Measurements from ENCODE around the gene OCLN.
"Not testable (repeated sequence)": the region's sequence is repeated elsewhere in the genome, so short reads cannot be mapped to it uniquely, and the experiment has no call there.

OCLN gene, protein sequence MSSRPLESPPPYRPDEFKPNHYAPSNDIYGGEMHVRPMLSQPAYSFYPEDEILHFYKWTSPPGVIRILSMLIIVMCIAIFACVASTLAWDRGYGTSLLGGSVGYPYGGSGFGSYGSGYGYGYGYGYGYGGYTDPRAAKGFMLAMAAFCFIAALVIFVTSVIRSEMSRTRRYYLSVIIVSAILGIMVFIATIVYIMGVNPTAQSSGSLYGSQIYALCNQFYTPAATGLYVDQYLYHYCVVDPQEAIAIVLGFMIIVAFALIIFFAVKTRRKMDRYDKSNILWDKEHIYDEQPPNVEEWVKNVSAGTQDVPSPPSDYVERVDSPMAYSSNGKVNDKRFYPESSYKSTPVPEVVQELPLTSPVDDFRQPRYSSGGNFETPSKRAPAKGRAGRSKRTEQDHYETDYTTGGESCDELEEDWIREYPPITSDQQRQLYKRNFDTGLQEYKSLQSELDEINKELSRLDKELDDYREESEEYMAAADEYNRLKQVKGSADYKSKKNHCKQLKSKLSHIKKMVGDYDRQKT

DNA sequence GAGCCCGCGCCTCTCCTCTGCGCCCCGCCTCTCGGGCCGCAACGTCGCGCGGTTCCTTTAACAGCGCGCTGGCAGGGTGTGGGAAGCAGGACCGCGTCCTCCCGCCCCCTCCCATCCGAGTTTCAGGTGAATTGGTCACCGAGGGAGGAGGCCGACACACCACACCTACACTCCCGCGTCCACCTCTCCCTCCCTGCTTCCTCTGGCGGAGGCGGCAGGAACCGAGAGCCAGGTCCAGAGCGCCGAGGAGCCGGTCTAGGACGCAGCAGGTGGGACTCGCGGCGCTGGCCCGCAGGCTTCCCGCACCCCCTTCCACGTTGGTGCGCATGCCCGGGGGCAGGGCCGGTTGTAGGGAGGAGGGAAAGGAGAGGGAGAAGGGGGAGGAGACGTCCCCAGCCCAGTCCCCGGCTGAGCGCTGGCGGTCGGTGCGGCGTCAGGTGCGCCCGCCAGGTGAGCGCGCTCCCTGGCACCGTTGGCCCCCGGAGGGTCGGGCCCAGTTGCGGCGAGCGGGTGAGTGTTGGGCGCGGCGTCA is at the start of gene OCLN:
Gene OCLN (plus strand): TSS at position 400 of the 532 bp plus-strand sequence. CDS start 11,455 bp downstream, outside the sequence.
- no peak for DNase-seq

DNA sequence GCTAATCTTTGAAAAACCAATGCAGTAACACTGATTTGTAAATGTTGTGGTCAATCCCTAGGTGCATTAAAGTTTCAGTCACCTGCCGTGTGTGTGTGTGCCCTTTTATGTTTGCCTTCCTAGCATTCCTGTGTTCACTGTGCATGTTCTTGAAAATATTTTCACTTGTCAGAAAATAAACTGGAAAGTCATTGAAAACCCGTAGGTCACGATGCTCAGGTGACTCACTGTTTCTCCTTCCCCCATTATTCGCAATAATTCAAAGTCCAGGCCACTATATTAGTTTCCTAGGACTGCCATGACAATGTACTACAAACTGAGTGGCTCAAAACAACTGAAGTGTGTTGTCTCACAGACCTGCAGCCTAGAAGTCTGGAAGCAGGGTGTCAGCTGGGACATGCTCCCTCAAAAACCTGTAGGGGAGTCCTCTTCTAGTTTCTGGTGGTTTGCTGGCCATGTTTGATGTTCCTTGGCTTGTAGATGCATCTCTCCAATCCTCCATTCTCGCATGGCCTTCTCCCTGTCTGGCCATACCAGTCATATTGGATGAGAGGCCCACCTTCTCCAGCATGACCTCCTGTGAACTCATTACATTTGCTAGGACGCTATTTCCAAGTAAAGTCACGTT is 48.3 kb upstream of the OCLN start:
- DNase-seq, result no peak

DNA sequence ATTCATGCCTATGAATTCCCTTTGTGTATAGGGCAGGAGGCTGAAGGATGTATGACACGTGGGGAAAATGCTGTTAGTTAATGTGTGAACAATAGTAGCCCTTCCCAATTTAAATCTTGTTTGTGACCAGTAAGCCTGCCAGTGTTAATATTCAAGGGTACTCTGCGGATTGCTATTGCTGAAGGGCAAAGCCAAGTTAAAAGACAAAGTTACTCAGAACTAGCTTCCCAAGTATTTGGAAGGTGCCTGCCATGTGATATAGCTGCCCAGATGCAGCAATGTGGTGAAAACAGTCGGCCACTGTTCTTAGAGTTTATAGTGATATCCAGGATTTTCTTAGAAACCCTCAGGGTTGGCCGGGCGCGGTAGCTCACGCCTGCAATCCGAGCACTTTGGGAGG is 43.1 kb upstream of the OCLN start:
- no peak for DNase-seq

- DNase-seq, result no peak
Measured at GRCh38 chr5:69450116-69450515, 42.5 kb upstream of the OCLN start.

DNA sequence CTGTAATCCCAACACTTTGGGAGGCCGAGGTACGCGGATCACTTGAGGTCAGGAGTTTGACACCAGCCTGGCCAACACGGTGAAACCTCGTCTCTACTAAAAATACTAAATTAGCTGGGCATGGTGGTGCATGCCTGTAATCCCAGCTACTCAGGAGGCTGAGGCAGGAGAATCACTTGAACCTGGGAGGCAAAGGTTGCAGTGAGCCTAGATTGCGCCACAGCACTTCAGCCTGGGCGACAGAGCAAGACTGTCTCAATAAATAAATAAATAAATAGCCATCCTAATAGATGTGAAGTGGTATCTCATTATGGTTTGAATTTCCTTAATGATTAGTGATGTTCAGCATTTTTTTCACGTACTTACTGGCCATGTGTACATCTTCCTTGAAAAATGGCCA is 42.1 kb upstream of the OCLN start:
- DNase-seq, result not testable (repeated sequence)

GRCh38 chr5:69451941-69452647 is 40.5 kb upstream of the OCLN start:
- DNase-seq, result no peak

DNA sequence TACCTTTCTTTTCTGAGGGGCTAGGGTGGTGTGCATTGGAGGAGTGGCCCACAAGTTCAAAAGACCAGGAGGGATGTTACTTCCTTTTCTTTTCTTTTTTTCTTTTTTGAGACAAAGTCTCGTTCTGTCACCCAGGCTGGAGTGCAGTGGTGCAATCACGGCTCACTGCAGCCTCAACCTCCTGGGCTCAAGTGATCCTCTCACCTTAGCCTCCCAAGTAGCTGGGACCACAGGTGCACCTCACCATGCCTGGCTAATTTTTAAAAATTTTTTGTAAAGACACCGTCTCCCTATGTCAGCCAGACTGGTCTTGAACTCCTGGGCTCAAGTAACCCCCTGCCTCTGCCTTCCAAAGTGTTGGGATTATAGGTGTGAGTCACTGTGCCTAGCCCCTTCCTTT is 39.1 kb upstream of the OCLN start:
- DNase-seq, result not testable (repeated sequence)

GRCh38 chr5:69454460-69455249 is 37.9 kb upstream of the OCLN start:
- no peak for DNase-seq

- DNase-seq, result not testable (repeated sequence)
Measured at GRCh38 chr5:69455428-69455988, 37.1 kb upstream of the OCLN start.

DNA sequence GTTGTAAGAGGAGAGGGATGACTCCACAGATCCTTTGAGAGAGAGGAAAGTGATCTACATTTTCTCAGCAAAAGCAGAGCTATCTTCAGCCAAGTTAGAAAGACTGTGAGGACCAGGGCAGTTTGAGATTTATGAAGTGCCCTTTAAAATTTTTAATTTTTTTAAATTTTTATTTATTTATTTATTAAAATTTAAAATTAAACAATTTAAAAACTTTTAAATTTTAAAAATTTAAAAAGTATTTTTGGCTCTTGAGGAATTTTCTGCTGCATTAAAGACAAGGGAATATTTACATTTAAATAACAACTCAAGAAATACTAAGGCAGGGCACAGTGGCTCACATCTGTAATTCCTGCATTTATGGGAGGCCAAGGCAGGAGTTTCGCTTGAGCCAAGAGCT is 30.4 kb upstream of the OCLN start:
- no peak for DNase-seq

DNA sequence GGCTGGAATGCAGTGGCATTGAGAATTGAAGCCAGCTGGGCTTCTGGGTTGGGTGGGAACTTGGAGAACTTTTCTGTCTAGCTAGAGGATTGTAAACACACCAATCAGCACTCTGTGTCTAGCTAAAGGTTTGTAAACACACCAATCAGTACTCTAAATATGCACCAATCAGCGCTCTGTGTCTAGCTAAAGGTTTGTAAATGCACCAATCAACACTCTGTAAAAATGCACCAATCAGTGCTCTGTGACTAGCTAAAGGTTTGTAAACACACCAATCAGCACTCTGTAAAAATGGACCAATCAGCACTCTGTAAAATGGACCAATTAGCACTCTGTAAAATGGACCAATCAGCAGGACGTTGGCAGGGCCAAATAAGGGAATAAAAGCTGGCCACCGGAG is 26.2 kb upstream of the OCLN start:
- not testable (repeated sequence) for DNase-seq

DNA sequence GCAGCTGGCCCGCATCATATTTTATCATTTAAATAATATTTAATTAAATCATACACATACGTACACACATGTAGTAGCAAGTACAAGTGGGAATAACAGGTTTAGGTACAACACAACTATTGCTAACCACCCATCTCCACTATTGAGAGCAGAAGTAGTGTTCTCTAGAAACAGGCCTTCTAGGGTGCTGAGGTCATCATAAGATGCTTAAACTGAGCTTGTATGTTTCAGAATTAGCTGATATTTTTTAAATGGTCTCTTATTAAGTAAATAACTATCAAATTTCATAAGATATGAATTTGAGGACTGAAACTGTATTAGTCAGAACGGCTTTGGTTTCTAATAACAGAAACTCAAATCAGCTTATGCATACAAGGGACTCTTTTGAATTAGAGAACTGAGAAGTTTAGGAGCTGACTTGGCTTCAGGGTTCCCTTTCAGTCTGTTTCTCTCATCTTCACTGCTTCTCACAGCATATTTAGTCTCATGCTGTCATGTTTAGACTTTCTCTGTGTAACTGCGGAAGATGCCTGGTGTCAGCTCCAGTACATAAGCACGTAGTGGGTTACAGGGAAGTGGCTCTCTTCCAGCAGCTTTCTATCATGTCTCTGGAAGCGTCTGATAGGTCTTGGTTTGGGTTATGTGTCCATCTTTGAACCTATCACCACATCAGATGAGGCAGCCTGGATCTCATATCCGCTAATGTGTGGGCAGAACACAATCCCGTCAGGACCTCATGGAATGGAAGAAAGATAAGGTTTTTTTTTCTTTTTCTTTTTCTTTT is 25.0 kb upstream of the OCLN start:
- DNase-seq, result no peak

GRCh38 chr5:69468631-69469030 is 24.0 kb upstream of the OCLN start:
- DNase-seq, result no peak

DNA sequence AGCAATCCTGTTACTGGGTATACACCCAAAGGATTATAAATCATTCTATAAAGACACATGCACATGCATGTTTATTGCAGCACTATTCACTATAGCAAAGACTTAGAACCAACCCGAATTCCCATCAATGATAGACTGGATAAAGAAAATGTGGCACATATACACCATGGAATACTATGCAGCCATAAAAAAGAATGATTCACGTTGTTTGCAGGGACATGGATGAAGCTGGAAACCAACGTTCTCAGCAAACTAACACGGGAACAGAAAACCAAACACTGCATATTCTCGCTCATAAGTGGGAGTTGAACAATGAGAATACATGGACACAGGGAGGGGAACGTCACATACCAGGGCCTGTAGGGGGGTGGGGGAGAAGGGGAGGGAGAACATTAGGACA is 21.1 kb upstream of the OCLN start:
- not testable (repeated sequence) for DNase-seq

- DNase-seq, result not testable (repeated sequence)
Measured at GRCh38 chr5:69472535-69473143, 20.0 kb upstream of the OCLN start.

GRCh38 chr5:69477170-69477569 is 15.4 kb upstream of the OCLN start:
- DNase-seq, result no peak

GRCh38 chr5:69478296-69478695 is 14.3 kb upstream of the OCLN start:
- not testable (repeated sequence) for DNase-seq

GRCh38 chr5:69484891-69485290 is 7.7 kb upstream of the OCLN start:
- no peak for DNase-seq

DNA sequence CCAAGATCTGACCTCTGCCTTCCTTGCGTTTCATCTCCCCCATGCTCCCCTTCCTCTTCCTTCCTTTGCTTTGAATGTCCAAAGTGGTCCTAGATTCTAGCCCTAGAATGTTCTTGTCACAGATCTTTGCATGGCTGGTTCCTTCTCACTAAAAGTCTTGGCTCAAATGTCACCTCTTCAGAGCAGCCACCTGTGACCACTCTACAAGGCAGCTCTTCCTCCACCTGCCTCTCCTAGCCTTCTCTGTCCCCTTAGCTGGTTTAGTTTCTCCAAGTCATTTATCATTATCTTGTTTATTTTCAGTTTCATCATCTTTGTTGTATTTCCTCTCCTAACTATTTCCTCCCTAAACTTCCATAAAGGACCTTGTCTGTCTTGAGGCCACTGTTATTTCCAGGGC is 7.1 kb upstream of the OCLN start:
- DNase-seq, result no peak

DNA sequence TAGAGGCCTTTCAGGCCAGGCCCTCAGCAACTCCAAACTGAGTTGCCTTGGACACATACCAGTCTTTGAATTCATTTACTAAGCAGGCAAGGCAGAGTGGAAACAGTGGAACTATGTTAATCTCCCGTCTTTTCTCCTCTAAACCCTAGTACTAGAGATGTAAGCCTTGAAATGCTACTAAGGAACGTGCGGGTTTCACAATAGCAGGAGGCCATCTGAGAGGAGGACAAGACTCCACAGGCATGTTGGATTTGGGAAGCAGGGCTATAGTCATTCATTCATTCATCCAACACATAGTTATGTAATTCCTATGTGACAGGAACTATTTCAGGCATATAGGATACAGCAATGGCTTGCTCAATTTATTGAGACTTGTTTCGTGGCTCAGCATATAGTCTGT is 3.3 kb upstream of the OCLN start:
- DNase-seq, result no peak

DNA sequence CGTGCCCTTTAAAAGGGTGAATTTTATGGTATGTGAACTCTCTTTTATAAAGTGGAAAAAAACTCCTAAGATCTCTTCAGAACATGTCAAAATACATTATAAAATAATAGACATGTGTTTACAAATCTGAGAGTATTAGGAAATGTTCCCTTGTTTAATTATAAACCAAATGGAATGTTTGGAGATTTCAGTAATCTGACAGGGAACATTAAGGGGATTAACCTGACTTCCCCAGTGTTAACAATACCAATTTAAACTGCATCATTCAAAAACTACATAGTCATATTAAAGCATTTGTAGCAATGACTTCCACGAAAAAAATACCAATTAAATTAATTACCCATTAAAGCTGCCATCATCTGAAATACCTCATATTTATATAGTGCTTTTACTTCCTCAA is 1.6 kb upstream of the OCLN start:
- DNase-seq, result no peak

All from activated CD4-positive, alpha-beta T cell treated with anti-CD3 and anti-CD28 coated beads for 4 hours (primary cell).